GM12801 (cell line): ENCODE data around the gene ERP29.

Experiments
- CTCF ChIP-seq: IDR thresholded peaks from one replicate; pipeline ENCODE4 v1.5.1; 2011; ENCODE audit warnings: control low read depth; ENCODE audit not compliant: insufficient read length; ENCODE audit errors: extremely low read depth

The ERP29 gene

GRCh38 chr12:112012775-112013600, at the start of gene ERP29, which contains the start of gene TMEM116:
Gene ERP29, plus strand, starts transcription at chr12:112013426. Its CDS starts 40 bp downstream, at chr12:112013466.
Gene TMEM116, minus strand, starts transcription at chr12:112013165. Its CDS starts 7,895 bp downstream, at chr12:112005270.
- TF ChIP-seq CTCF, result no peak

- no peak for TF ChIP-seq CTCF
These were observed 48.3 kb upstream of the ERP29 start for GRCh38 chr12:111964935-111965334.

- no peak for TF ChIP-seq CTCF
These were observed 41.4 kb upstream of the ERP29 start for GRCh38 chr12:111971800-111972199.

GRCh38 chr12:111975161-111975931, 37.9 kb upstream of the ERP29 start:
- no peak for TF ChIP-seq CTCF

- TF ChIP-seq CTCF, result no peak
These were observed 36.9 kb upstream of the ERP29 start for GRCh38 chr12:111976291-111976690.

GRCh38 chr12:111976860-111977259, 36.4 kb upstream of the ERP29 start:
- no peak for TF ChIP-seq CTCF

GRCh38 chr12:111978545-111978944, 34.7 kb upstream of the ERP29 start:
- TF ChIP-seq CTCF, result no peak
